MM.1S (cell line): ENCODE results near the gene ZNF438.

Experiments used
- EZH2 ChIP-seq: fragments of 300-600 bp; sonication (generic); optimal IDR thresholded peaks from 2 replicates; pipeline ENCODE3; 2017; ENCODE audit warnings: low read depth, mild to moderate bottlenecking, antibody characterized with exemption, low read length, mixed read lengths
- TF ChIP-seq, protein P1 (sequence below): fragments of 300-600 bp; sonication (generic); IDR thresholded peaks from 2 replicates; pipeline ENCODE4 v1.5.1; 2016; ENCODE audit warnings: antibody characterized with exemption, low read length, mixed read lengths

- TF ChIP-seq, protein P1, sequence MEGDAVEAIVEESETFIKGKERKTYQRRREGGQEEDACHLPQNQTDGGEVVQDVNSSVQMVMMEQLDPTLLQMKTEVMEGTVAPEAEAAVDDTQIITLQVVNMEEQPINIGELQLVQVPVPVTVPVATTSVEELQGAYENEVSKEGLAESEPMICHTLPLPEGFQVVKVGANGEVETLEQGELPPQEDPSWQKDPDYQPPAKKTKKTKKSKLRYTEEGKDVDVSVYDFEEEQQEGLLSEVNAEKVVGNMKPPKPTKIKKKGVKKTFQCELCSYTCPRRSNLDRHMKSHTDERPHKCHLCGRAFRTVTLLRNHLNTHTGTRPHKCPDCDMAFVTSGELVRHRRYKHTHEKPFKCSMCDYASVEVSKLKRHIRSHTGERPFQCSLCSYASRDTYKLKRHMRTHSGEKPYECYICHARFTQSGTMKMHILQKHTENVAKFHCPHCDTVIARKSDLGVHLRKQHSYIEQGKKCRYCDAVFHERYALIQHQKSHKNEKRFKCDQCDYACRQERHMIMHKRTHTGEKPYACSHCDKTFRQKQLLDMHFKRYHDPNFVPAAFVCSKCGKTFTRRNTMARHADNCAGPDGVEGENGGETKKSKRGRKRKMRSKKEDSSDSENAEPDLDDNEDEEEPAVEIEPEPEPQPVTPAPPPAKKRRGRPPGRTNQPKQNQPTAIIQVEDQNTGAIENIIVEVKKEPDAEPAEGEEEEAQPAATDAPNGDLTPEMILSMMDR: no peak
- no peak for TF ChIP-seq EZH2
Observed at GRCh38 chr10:30963992-30964930, 67.4 kb downstream of the ZNF438 start.
